GM12874 (cell line): ENCODE data around the gene C14orf132.

Source experiments
- TF ChIP-seq, protein P1 (sequence below): IDR thresholded peaks from 2 replicates; pipeline ENCODE4 v1.5.1; 2011; ENCODE audit warnings: low read depth, mild to moderate bottlenecking, control low read depth, low read length, moderate library complexity; ENCODE audit not compliant: insufficient read depth

Gene C14orf132

DNA sequence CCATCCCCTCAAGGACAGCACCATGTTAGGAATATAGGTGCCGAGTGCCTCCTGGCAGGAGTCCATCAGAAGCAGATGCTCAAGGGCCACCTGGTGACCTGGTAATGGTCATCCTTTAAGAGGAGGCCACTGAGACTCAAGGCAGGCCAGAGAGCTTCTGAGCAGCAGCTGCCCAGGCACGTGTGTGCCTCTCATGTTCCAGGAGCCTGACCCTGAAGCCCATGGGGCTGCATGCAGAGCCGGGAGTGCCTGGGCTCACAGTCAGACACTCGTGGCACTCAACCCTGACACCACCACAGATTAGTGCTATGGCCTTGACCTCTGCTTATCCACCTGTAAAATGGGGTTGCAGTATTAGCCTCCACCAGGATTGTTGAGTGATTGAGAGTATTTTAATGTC lies 45.6 kb downstream of the C14orf132 start:
- TF ChIP-seq, protein P1, sequence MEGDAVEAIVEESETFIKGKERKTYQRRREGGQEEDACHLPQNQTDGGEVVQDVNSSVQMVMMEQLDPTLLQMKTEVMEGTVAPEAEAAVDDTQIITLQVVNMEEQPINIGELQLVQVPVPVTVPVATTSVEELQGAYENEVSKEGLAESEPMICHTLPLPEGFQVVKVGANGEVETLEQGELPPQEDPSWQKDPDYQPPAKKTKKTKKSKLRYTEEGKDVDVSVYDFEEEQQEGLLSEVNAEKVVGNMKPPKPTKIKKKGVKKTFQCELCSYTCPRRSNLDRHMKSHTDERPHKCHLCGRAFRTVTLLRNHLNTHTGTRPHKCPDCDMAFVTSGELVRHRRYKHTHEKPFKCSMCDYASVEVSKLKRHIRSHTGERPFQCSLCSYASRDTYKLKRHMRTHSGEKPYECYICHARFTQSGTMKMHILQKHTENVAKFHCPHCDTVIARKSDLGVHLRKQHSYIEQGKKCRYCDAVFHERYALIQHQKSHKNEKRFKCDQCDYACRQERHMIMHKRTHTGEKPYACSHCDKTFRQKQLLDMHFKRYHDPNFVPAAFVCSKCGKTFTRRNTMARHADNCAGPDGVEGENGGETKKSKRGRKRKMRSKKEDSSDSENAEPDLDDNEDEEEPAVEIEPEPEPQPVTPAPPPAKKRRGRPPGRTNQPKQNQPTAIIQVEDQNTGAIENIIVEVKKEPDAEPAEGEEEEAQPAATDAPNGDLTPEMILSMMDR: no peak

DNA sequence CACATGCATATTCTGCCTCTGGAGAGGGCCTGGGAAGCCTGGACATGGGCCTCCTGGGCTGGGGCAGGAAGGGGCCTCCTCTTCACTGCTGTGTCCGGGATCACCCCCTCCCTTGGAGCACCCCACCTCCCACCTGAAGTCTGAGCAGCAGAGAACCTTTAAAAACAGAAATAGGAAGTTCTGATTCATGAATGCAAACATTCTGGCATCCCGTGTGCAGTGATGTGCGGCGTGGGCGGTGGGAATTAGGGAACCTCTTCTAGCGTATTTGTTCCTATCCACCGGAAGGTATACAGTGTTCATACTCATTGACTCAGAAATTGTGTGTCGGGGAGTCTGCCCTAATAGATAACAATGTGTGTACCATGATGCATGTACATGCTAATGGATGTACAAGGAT lies 46.2 kb downstream of the C14orf132 start:
- TF ChIP-seq, protein P1: no peak

DNA sequence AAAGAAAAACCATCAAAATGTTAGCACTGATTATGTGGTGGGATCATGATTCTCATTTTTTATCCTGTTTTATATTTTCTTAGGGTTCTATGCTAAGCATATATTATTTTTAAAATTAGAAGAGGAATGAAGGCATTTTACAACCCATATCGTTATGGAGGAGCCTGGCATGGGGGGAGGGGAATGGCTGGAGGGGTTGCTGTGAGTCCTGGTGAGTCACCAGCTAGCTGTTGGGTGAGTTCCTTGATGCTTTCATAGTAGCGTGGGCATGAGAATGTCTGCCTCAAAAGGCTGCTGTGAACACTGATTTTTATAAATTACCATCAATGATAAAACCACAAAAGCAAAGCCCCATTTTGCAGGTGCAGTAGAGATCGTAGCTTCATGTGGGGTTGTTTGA lies 46.9 kb downstream of the C14orf132 start:
- TF ChIP-seq, protein P1: no peak

DNA sequence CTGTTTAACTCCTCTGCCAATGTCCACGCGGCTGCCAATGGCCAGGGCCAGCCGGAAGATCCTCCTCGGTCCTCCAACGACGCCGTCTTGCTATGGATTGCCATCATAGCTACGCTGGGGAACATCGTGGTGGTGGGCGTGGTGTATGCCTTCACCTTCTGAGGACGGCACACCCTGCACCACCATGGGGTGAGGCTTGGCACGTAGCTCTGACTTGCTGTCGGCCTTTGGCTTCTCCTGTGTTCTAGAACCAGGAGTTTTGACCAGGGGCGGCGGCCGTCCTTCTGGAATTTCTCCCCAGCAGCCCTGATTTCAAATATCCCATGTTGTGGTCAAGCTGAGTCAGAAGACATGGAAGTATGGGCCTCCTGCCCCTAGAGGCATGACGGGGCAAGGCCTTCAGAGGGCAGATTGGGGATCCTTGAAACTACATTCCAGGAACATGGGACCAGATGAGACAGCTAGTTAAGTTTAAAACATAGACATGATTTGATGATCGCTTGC lies 47.5 kb downstream of the C14orf132 start:
- TF ChIP-seq, protein P1: no peak

DNA sequence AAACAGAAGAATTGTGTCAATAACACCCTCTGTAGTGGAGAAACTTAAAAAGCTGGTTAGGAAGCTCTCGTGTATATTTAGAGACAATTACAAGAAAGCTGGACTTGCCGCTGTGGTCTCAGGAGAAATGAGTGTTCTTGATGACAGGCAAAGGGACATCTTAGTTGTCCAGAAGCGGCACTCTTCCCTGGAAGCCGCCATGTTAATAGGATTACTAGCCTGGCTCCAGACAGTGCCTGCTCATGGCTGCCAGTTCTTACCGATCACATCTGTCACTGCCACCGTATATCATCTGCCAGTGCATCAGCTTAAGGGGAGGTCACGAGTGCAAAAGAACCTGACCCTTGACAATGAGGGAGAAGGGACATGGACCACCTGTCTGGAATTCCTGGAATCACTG lies 48.9 kb downstream of the C14orf132 start:
- TF ChIP-seq, protein P1: no peak

DNA sequence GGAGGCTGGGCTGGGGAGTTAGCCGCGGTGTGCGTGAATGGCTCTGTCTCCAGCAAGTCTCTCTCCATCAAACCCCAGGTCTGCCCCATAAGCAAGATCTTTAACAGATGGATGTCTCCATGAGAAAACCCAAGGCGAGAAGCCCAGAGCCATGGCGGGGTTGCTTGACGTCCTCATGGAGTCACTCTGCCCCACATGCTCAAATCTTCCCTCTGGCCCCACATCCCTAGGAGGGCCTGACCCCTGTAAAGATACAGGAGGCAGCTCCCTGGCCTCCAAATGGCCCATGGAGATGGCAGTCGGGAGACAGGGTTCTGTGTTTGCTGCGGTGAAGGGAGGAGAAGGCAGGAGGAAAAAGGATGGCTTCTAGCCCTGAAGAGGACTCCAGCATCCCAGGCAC lies 49.3 kb downstream of the C14orf132 start:
- TF ChIP-seq, protein P1: no peak

DNA sequence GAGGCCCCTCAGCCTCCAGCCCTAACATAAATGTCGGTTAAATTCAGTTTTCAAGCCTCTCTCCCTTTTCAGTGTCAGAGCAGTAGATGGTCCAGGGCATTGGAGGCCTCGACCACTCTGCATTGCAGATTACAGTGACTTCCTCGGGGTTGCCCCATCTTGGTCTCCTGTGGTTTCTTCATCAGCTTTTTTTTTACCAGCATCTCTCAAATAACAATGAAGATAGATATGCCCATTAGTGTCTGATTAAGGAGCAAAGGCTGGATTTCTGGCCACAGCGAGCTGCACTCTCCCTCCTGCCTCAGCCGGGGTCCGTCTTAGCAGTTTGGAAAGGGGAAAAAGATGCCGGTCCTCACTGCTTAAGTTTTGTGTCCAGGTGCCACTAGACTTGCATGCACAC lies 49.7 kb downstream of the C14orf132 start:
- TF ChIP-seq, protein P1: no peak

DNA sequence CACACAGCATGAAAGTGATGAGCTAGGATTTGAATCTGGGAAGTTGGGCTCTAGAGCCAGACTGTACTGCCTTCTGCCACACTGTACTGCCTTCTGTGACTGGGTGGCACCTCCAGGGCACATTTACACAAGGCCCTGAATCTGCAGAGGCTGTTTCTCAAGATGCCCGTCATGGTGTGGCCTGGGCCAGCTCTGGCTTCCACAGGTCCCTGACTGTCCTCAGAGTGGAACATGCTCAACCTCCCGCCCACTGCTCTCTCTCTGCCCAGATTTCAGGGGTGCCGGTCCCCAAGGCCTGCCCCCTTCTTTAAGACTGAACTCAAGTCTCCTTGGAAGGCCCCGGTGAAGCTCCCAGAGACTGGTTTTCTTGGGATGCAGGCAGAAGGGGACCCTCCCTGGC lies 50.2 kb downstream of the C14orf132 start:
- TF ChIP-seq, protein P1: no peak
